Lower lobe of right lung (tissue), 2 donors: ENCODE measurements around the gene SHISAL2A. TPM values are rescaled to one million over a fixed set of nuclear protein-coding genes. Genes with fewer than 3 reads are reported as not detected.
A peak's percentile ranks its signal among the peaks of the same experiment; 100 is the strongest.

ENCODE experiments used
- ATAC-seq, 2 donors: fragments of 200-7000 bp; cut with Tn5 transposase; one replicate each; pipeline ENCODE4 v1.9.1; 2020 to 2022; ENCODE audit warnings: mild to moderate bottlenecking in 2 of 2, moderate library complexity in 2 of 2
- DNase-seq: peaks from one replicate; pipeline ENCODE4 v3.0.0-alpha.2; 2020
- H3K27ac ChIP-seq: fragments of 200-600 bp; one replicate; pipeline ENCODE4 v1.8.0; 2022
- H3K27me3 ChIP-seq: fragments of 200-600 bp; one replicate; pipeline ENCODE4 v1.8.0; 2022; ENCODE audit warnings: low read depth
- H3K36me3 ChIP-seq: fragments of 200-600 bp; one replicate; pipeline ENCODE4 v1.8.0; 2022; ENCODE audit warnings: mild to moderate bottlenecking
- H3K4me1 ChIP-seq: fragments of 200-600 bp; one replicate; pipeline ENCODE4 v1.8.0; 2022
- H3K4me3 ChIP-seq: fragments of 200-600 bp; one replicate; pipeline ENCODE4 v1.8.0; 2022; ENCODE audit warnings: mild to moderate bottlenecking
- H3K9me3 ChIP-seq: fragments of 200-600 bp; one replicate; pipeline ENCODE4 v1.8.0; 2022
- CTCF ChIP-seq: fragments of 200-600 bp; IDR thresholded peaks from one replicate; pipeline ENCODE4 v1.8.0; 2022; ENCODE audit warnings: antibody characterized with exemption, mild to moderate bottlenecking
- intact Hi-C: fragments of 100-400 bp; cut with DNase I; formaldehyde crosslinking; loops from one replicate; pipeline ENCODE4 v1.11.0; 2022
- long read RNA-seq: library from polyadenylated mRNA; unstranded; transcript quantifications from one replicate; pipeline ENCODE4 v2.0.0, GENCODE V29; 2021
- total RNA-seq: library from RNA; stranded (reverse); fragmentation: NEBNext Ultra II Directional; extraction: Animal tissue kit (Norgen Biotek cat#: 25700); gene quantifications from one replicate; pipeline ENCODE4 v1.2.1, GENCODE V29; 2021
- donor health status: DM: no; HTN: yes; CAD: no; lungs with severe emphysema.

Gene SHISAL2A
- 1.6 TPM for total RNA-seq
- long read RNA-seq, partial matches to known transcripts, result 0 of 1 reads
- long read RNA-seq, other reads (novel, unspliced or antisense), result 1 of 1 reads

- Histone ChIP-seq H3K9me3 (no peaks in the 10 kb centered on the region), H3K27ac (peak within 1 kb of the TSS; percentile 67), H3K4me3 (peak within 1 kb of the TSS; percentile 49), H3K4me1 (peaks cover 18% of the 10 kb centered on the region), H3K36me3 (no peaks in the 10 kb centered on the region), H3K27me3 (peaks cover 28% of the 10 kb centered on the region)
- DNase-seq (peak; percentile 68), ATAC-seq (peak; percentile 69 to 76)
- no peak for TF ChIP-seq CTCF
- intact Hi-C loops, result no loop called here
Observed at GRCh38 chr1:52632732-52633290, at the start of gene SHISAL2A. Gene SHISAL2A (plus strand): TSS chr1:52633168. CDS start chr1:52633494, 326 bp downstream.

GRCh38 chr1:52585474-52585873 is 47.5 kb upstream of the SHISAL2A start:
- ATAC-seq (no peak), DNase-seq (no peak)
- H3K27ac ChIP-seq, result no peak overlapping the region

GRCh38 chr1:52588027-52588426 is 44.9 kb upstream of the SHISAL2A start:
- intact Hi-C loops, result no loop called here
- Histone ChIP-seq H3K4me1 (no peaks in the 10 kb centered on the region), H3K4me3 (no peak overlapping the region), H3K36me3 (no peaks in the 10 kb centered on the region), H3K9me3 (no peaks in the 10 kb centered on the region), H3K27me3 (no peaks in the 10 kb centered on the region), H3K27ac (no peak overlapping the region)
- no peak for ATAC-seq
- DNase-seq, result no peak
- TF ChIP-seq CTCF, result no peak

More at GRCh38 chr1:52585474-52585873, 47.5 kb upstream of the SHISAL2A start:
- Histone ChIP-seq H3K4me1 (no peaks in the 10 kb centered on the region), H3K4me3 (no peak overlapping the region), H3K9me3 (no peaks in the 10 kb centered on the region), H3K27me3 (no peaks in the 10 kb centered on the region), H3K36me3 (no peaks in the 10 kb centered on the region)
- no peak for TF ChIP-seq CTCF
- intact Hi-C loops, result no loop called here

- DNase-seq (no peak), ATAC-seq (peak in 1 of 2 donors; percentile 59)
- H3K36me3 ChIP-seq, result no peaks in the 10 kb centered on the region
- no peaks in the 10 kb centered on the region for H3K9me3 ChIP-seq
- no peak overlapping the region for H3K27ac ChIP-seq
- H3K27me3 ChIP-seq, result no peaks in the 10 kb centered on the region
- no peaks in the 10 kb centered on the region for H3K4me1 ChIP-seq
- intact Hi-C loops, result no loop called here
- TF ChIP-seq CTCF, result no peak
- H3K4me3 ChIP-seq, result no peak overlapping the region
Observed at GRCh38 chr1:52588535-52588934, 44.4 kb upstream of the SHISAL2A start.

- Histone ChIP-seq H3K4me3 (no peak overlapping the region), H3K9me3 (no peaks in the 10 kb centered on the region), H3K4me1 (no peaks in the 10 kb centered on the region), H3K36me3 (no peaks in the 10 kb centered on the region), H3K27ac (no peak overlapping the region), H3K27me3 (no peaks in the 10 kb centered on the region)
- DNase-seq (no peak), ATAC-seq (no peak)
- intact Hi-C loops, result no loop called here
- TF ChIP-seq CTCF, result no peak
Observed at GRCh38 chr1:52590266-52590665, 42.7 kb upstream of the SHISAL2A start.
